ENCODE results near the gene FOXF1.

FOXF1 gene

DNA sequence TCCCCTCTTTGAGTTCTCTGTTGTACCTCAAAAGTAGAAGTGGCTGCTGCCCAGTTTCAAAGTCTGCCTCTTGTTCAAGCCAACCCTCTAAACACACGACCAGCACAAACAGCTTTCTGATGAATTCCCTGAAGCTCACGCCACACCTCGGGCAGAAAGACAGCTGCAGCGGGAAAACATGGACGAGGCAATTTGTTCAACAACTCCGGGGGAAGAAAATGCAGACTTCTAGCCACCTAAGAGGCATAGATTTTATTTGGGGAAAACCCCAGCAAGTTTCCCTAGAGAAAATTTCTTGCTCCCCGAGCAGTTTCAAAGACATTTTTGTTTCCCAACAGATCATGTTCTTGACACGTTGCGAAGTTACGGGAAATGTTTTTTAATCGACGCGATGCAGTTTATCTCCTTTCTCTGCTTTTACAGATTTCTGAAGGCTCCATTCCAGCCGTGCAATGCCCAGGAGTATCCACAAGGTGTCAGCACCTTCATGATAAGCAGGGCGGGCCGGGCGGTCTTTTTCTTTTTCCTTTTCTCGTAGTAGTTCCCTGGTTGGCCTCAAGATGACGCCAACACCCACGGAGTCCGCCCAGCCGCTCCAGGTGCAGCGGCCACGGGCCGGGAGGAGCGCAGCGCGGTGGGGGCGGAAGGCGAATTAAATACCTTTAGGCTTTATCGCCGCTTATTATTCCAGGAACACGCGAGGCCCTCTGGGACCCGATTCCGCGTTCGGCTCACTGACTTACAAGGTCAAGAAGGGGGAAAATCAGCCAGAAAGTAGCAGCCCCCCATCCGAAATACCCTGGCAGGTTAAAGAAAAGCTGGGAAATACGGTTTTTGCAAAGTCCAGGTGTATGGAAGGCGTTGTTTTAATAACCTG lies 53.4 kb downstream of the FOXF1 start:
- Mint-ChIP-seq H3K27ac (no peak overlapping the region), H3K9me3 (no peaks in the 10 kb centered on the region), H3K4me3 (peak overlapping the region; percentile 64 to 70), H3K36me3 (ENCODE audit: insufficient read depth) (peaks cover 5% of the 10 kb centered on the region), H3K27me3 (peaks cover 50 to 82% of the 10 kb centered on the region in 2 donors), H3K4me1 (ENCODE audit: low read depth in 2 of 2) (peaks cover 8 to 13% of the 10 kb centered on the region in 2 donors)
- ATAC-seq (replicated peaks) (peak; percentile 97), DNase-seq (peak; percentile 84 to 89 (median 84))

Data from effector memory CD8-positive, alpha-beta T cell (primary cell).